Measurements from ENCODE around the gene CDHR1.
"Not testable (repeated sequence)": the region's sequence is repeated elsewhere in the genome, so short reads cannot be mapped to it uniquely, and the experiment has no call there.

Gene CDHR1

GRCh38 chr10:84194424-84195043 is at the start of gene CDHR1:
TSS of gene CDHR1 (plus strand) at chr10:84194537. CDS start at chr10:84194761, 224 bp downstream.
- H4K20me1 ChIP-seq (ENCODE audit: insufficient read depth, low read length), result no peaks in the 10 kb centered on the region
- no peaks in the 10 kb centered on the region for H3K36me3 ChIP-seq (replicated peaks; ENCODE audit: low read depth, low read length)
- H3K4me1 ChIP-seq (ENCODE audit: low read length), result peaks cover 4% of the 10 kb centered on the region; the same call in 1 of the 2 replicates
- H2AFZ ChIP-seq (ENCODE audit: low read depth, low read length), result no peak within 1 kb of the TSS
- TF ChIP-seq, protein P1, sequence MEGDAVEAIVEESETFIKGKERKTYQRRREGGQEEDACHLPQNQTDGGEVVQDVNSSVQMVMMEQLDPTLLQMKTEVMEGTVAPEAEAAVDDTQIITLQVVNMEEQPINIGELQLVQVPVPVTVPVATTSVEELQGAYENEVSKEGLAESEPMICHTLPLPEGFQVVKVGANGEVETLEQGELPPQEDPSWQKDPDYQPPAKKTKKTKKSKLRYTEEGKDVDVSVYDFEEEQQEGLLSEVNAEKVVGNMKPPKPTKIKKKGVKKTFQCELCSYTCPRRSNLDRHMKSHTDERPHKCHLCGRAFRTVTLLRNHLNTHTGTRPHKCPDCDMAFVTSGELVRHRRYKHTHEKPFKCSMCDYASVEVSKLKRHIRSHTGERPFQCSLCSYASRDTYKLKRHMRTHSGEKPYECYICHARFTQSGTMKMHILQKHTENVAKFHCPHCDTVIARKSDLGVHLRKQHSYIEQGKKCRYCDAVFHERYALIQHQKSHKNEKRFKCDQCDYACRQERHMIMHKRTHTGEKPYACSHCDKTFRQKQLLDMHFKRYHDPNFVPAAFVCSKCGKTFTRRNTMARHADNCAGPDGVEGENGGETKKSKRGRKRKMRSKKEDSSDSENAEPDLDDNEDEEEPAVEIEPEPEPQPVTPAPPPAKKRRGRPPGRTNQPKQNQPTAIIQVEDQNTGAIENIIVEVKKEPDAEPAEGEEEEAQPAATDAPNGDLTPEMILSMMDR (IDR thresholded peaks at IDR 0.05; ENCODE audit: low read depth, low read length), result no peak
- TF ChIP-seq EZH2phosphoT487 (IDR thresholded peaks at IDR 0.05; ENCODE audit: low read depth), result no peak
- no peak within 1 kb of the TSS for H3K27ac ChIP-seq (ENCODE audit: low read length)
- peak within 1 kb of the TSS; percentile 56 for H3K4me2 ChIP-seq (ENCODE audit: low read length)
- no peaks in the 10 kb centered on the region for H3K27me3 ChIP-seq (ENCODE audit: low read depth, low read length)
- H3K9me3 ChIP-seq (ENCODE audit: insufficient read depth, low read length), result no peaks in the 10 kb centered on the region
- H3K9ac ChIP-seq (ENCODE audit: low read length), result no peak within 1 kb of the TSS
- no peaks in the 10 kb centered on the region for H3K79me2 ChIP-seq (ENCODE audit: low read length)
- H3K4me3 ChIP-seq (ENCODE audit: low read length), result peak within 1 kb of the TSS; percentile 57

GRCh38 chr10:84147347-84147746 is 47.0 kb upstream of the CDHR1 start:
- H3K4me3 ChIP-seq (ENCODE audit: low read length), result no peak overlapping the region
- no peaks in the 10 kb centered on the region for H4K20me1 ChIP-seq (ENCODE audit: insufficient read depth, low read length)
- H3K9ac ChIP-seq (ENCODE audit: low read length), result no peak overlapping the region
- H3K4me1 ChIP-seq (ENCODE audit: low read length), result no peaks in the 10 kb centered on the region
- no peaks in the 10 kb centered on the region for H3K9me3 ChIP-seq (ENCODE audit: insufficient read depth, low read length)
- H3K4me2 ChIP-seq (ENCODE audit: low read length), result no peak overlapping the region
- no peak overlapping the region for H3K27ac ChIP-seq (ENCODE audit: low read length)
- peaks cover 54% of the 10 kb centered on the region for H3K79me2 ChIP-seq (ENCODE audit: low read length)
- no peak overlapping the region for H2AFZ ChIP-seq (ENCODE audit: low read depth, low read length)
- H3K36me3 ChIP-seq (replicated peaks; ENCODE audit: low read depth, low read length), result peaks cover 45% of the 10 kb centered on the region
- TF ChIP-seq, protein P1 (IDR thresholded peaks at IDR 0.05; ENCODE audit: low read depth, low read length), result no peak
- no peak for TF ChIP-seq EZH2phosphoT487 (IDR thresholded peaks at IDR 0.05; ENCODE audit: low read depth)
- no peaks in the 10 kb centered on the region for H3K27me3 ChIP-seq (ENCODE audit: low read depth, low read length)

DNA sequence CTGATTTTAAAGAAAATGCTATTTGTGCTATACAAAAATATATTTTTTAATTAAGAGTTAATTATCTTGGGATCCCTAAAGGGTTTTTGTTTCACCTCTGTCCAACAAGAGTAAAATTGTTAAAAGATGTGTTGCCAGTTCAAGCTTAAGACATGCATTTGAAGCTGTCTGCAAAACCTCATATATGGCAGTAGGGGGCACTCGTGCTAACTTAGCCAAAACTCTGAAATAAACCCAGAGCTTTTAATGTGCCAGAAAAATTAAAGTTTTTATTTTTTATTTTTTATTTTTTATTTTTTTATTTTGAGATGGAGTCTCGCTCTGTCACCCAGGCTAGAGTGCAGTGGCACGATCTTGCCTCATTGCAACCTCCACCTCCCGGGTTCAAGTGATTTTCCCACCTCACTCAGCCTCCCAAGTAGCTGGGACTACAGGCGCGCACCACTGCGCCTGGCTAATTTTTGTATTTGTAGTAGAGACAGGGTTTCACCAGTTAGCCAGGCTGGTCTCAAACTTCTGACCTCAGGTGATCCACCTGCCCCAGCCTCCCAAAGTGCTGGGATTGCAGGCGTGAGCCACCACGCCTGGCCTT is 46.2 kb upstream of the CDHR1 start:
- not testable (repeated sequence) for H4K20me1 ChIP-seq (ENCODE audit: insufficient read depth, low read length); H3K9ac ChIP-seq (ENCODE audit: low read length); H3K27me3 ChIP-seq (ENCODE audit: low read depth, low read length); H3K9me3 ChIP-seq (ENCODE audit: insufficient read depth, low read length); H3K4me2 ChIP-seq (ENCODE audit: low read length); H2AFZ ChIP-seq (ENCODE audit: low read depth, low read length); H3K27ac ChIP-seq (ENCODE audit: low read length); H3K4me3 ChIP-seq (ENCODE audit: low read length); H3K4me1 ChIP-seq (ENCODE audit: low read length)
- Histone ChIP-seq H3K79me2 (ENCODE audit: low read length) (peaks cover 57% of the 10 kb centered on the region), H3K36me3 (replicated peaks; ENCODE audit: low read depth, low read length) (peaks cover 49% of the 10 kb centered on the region)
- TF ChIP-seq, protein P1 (IDR thresholded peaks at IDR 0.05; ENCODE audit: low read depth, low read length), result peak; percentile 45

GRCh38 chr10:84149854-84150253 is 44.5 kb upstream of the CDHR1 start:
- H2AFZ ChIP-seq (ENCODE audit: low read depth, low read length), result no peak overlapping the region
- H3K9me3 ChIP-seq (ENCODE audit: insufficient read depth, low read length), result no peaks in the 10 kb centered on the region
- peaks cover 49% of the 10 kb centered on the region for H3K36me3 ChIP-seq (replicated peaks; ENCODE audit: low read depth, low read length)
- no peak overlapping the region for H3K4me2 ChIP-seq (ENCODE audit: low read length)
- H3K27me3 ChIP-seq (ENCODE audit: low read depth, low read length), result no peaks in the 10 kb centered on the region
- no peak overlapping the region for H3K27ac ChIP-seq (ENCODE audit: low read length)
- H3K4me3 ChIP-seq (ENCODE audit: low read length), result no peak overlapping the region
- TF ChIP-seq, protein P1 (IDR thresholded peaks at IDR 0.05; ENCODE audit: low read depth, low read length), result no peak
- TF ChIP-seq EZH2phosphoT487 (IDR thresholded peaks at IDR 0.05; ENCODE audit: low read depth), result no peak
- peaks cover 63% of the 10 kb centered on the region for H3K79me2 ChIP-seq (ENCODE audit: low read length)
- 0 out of 2 replicates have a peak, but pooled peaks cover 6% of the 10 kb centered on the region for H4K20me1 ChIP-seq (ENCODE audit: insufficient read depth, low read length)
- no peaks in the 10 kb centered on the region for H3K4me1 ChIP-seq (ENCODE audit: low read length)
- H3K9ac ChIP-seq (ENCODE audit: low read length), result no peak overlapping the region

Measured in OCI-LY3 (cell line).